Stomach (tissue), 4 donors: ENCODE results near the gene PLEKHA4.

Source experiments
- CTCF ChIP-seq, 7 experiments: fragments of 450-650 bp in 4 of 7; fragments of 200-600 bp in 3 of 7; sonication (generic) in 3 of 7; IDR thresholded peaks; one replicate each; pipeline ENCODE4 v1.5.1; 2016 to 2019; ENCODE audit warnings: antibody characterized with exemption in 7 of 7, control low read depth in 2 of 7, mild to moderate bottlenecking in 1 of 7
- EP300 ChIP-seq: sonication (generic); formaldehyde crosslinking; IDR thresholded peaks from one replicate; pipeline ENCODE4 v1.6.1; 2017; ENCODE audit warnings: antibody characterized with exemption
- POLR2A ChIP-seq, 4 donors: fragments of 450-650 bp; IDR thresholded peaks; one replicate each; pipeline ENCODE4 v1.6.1; 2016; ENCODE audit warnings: antibody characterized with exemption in 4 of 4, control low read depth in 2 of 4, mild to moderate bottlenecking in 1 of 4, moderate library complexity in 1 of 4
- POLR2AphosphoS5 ChIP-seq, 3 donors: sonication (generic); formaldehyde crosslinking; IDR thresholded peaks; one replicate each; pipeline ENCODE4 v1.6.1; 2016; ENCODE audit warnings: antibody characterized with exemption in 3 of 3

GRCh38 chr19:48895226-48895625, 26.8 kb upstream of the PLEKHA4 start:
- TF ChIP-seq CTCF (IDR thresholded peaks at IDR 0.05) (no peak), EP300 (no peak), POLR2A (IDR thresholded peaks at IDR 0.05) (no peak), POLR2AphosphoS5 (IDR thresholded peaks at IDR 0.05) (no peak)
